GM18502 (cell line): ENCODE measurements around the gene TMTC4.
"Not testable (repeated sequence)": the region's sequence is repeated elsewhere in the genome, so short reads cannot be mapped to it uniquely, and the experiment has no call there.

Experiments
- ATAC-seq: cut with Tn5 transposase; IDR thresholded peaks from one replicate; pipeline ENCODE4 v1.9.1; 2021; ENCODE audit warnings: mild to moderate bottlenecking; ENCODE audit not compliant: unreplicated experiment, poor library complexity

TMTC4 gene

DNA sequence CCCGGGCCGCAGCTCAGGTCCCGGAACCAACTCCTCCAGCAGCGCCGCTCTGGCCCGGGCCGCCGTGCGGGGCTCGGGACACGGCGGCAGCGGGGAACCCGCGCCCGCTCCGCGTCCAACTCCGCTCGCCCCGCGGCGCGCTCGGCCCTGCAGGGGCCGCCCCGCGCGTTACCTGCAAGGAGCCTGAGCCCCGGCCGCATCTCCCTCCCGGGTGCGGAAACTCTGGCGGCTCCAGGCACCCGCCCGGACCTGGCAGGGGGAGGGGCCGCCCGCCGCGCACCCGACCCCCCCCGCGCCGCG is at the start of gene TMTC4:
Gene TMTC4, minus strand, starts transcription at position 224 of the 300 bp plus-strand sequence. CDS start 4,433 bp downstream, outside the sequence.
- peak; percentile 51 for ATAC-seq

GRCh38 chr13:100722517-100722916 is 47.9 kb upstream of the TMTC4 start:
- ATAC-seq = no peak

- peak; percentile 79 for ATAC-seq
Observed at GRCh38 chr13:100721885-100722512, 47.4 kb upstream of the TMTC4 start.

DNA sequence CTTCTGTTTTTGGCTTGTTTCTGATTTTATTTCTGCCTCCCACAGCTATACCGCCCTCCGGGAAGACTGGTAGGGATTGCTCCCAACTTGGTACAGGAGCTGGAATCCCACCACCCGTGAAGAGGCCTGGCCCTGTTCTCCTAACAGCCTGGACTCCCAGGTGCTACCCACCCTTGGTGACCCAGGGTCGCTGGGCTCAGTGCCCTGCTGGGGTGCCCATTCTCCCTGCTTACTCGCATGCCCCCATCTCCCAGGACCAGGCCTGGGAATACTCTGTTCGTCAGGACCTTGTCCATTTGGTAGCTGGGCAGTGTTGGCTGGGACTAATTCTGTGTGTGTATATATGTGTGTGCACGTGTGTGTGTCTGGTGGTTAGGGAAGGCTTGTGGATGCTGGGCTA is 41.0 kb upstream of the TMTC4 start:
- no peak for ATAC-seq

- ATAC-seq = no peak
Observed at GRCh38 chr13:100714478-100714877, 39.9 kb upstream of the TMTC4 start.

DNA sequence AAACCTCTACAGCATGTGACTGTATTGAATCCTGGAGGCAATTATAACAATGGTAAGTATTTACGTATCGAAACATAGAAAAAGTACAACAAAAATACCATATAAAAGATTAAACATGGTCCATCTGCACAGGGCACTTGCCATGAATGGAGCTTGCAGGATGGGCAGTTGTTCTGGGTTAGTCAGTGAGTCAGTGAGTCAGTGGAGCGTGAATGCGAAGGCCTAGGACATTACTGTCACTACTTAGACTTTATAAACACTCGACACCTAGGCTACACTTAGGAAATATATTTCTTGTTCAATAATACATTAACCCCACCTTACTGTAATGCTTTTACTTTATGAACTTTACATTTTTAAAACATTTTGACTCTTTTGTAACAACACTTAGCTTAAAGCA is 35.6 kb upstream of the TMTC4 start:
- ATAC-seq = no peak

GRCh38 chr13:100707818-100708740 is 33.5 kb upstream of the TMTC4 start:
- no peak for ATAC-seq

- ATAC-seq = not testable (repeated sequence)
Observed at GRCh38 chr13:100698331-100698730, 23.7 kb upstream of the TMTC4 start.

DNA sequence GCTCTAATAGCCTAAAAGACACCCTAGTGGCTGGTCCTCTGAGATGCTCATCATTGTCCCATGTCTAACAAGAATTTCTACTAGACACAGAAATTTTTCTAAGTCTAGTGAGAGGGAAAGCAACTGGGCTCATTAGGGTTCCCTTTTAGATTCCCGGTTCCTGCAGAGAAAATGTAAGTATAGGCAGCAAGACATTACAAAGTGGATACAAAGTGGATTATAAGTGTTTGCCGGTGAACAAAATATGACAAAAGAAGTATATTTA is 20.8 kb upstream of the TMTC4 start:
- ATAC-seq = no peak

GRCh38 chr13:100694722-100695508 is 20.3 kb upstream of the TMTC4 start:
- ATAC-seq = no peak

GRCh38 chr13:100689191-100689590 is 14.6 kb upstream of the TMTC4 start:
- ATAC-seq = no peak

GRCh38 chr13:100680131-100680530 is 5.5 kb upstream of the TMTC4 start:
- ATAC-seq = no peak

DNA sequence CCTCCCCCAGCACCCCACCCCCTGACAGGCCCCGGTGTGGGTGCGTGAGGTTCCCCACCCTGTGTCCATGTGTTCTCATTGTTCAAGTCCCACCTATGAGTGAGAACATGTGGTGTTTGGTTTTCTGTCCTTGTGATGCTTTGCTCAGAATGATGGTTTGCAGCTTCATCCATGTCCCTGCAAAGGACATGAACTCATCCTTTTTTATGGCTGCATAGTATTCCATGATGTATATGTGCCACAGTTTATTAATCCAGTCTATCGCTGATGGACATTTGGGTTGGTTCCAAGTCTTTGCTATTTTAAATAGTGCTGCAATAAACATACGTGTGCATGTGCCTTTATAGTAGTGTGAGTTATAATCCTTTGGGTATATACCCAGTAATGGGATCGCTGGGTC is 2.5 kb upstream of the TMTC4 start:
- not testable (repeated sequence) for ATAC-seq

- no peak for ATAC-seq
Observed at GRCh38 chr13:100675661-100676129, 1.1 kb upstream of the TMTC4 start.

DNA sequence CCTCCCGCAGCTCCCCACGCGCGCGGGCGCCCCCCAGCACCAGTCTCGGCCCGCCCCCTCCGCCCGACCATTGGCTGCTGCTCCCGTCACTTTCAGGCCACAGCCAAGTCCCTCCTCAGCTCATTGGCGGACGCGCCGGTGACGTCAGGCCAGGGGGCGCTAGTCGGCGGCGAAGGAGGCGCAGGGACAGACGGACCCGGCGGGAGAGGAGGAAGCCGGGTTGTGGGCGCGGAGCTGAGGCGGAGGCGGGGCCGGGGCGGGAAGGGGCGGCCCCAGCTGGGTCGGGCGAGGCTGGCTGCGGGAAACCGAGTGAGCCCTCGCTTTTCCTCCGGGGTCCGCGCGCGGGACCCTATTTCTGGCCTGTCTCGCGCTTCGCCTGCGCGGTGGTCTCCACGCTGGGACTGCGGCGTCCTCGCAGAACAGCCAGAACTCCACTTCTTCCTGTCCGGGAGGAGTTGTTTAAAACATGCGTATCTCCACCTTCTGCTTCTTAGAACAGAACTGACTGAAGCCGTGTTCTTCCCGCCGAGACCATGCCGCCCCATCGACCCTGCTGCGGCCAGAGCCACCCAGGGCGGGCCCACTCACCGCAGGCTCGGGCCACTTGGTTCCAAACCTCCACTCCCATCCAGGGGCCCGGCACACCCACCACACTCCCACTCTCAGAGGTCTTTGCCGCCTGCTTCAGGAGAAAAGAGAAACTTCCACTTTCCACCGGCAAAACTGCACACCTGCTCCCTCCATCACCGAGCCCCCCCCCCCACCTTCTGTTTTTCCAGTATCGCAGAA is 471 bp upstream of the TMTC4 start:
- peak; percentile 95 for ATAC-seq

DNA sequence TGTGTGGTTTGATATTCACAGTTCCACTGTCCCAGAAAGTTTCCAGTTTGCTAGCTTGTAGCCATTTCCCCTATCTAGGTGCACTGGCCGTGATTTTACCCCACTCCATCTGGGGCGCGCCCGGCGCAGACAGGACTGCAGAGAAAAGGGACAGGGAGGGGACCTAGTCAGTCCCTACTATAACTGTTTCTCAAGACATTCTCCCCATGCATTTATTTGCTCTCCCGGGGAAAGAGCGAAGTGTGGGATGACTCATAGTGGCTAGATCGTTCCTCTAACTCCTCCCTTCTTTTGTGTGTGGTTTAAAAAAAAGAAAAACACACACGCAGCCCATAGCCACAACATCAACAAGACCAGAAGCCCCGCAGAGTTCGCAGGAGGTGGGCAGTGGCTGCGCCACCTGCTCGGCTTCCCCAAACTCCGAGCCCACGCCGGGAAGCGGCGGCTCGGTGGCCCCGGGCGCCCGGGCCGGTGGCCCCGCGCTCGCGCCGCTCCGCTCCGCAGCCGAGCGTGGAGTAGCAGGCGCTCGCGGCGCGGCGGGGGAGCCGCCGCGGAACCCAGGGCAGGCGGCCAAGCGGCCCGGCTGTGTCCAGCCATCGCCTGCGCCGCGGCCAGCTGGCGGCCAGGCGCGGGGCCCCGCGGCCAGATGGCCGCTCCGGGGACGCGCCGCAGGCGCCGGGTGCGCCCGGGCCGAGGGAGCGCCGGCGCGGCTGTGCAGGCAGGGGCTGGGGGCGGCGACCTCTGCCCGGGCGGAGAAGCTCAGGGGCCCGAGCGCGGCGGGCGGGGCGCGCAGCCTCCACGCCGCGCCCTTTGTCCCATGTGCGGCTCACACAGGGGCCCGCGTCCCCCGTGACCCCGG is 653 bp downstream of the TMTC4 start:
- ATAC-seq = peak; percentile 35

DNA sequence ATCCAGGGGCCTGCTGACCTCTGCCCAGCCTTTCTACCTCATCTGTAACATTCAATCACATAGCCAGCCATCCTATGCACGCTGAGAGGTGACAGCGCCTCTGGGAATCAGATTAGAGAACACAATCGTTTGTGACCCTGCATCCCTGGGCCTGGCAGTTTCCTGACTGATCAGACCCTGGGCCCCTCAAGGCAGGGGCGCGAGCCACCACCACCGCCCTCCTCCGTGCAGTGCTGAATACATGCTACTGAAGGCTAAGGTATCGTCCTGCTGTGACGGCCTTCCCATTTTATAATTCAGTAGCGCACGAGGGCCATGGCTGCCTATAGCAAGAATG is 1.3 kb downstream of the TMTC4 start:
- no peak for ATAC-seq

DNA sequence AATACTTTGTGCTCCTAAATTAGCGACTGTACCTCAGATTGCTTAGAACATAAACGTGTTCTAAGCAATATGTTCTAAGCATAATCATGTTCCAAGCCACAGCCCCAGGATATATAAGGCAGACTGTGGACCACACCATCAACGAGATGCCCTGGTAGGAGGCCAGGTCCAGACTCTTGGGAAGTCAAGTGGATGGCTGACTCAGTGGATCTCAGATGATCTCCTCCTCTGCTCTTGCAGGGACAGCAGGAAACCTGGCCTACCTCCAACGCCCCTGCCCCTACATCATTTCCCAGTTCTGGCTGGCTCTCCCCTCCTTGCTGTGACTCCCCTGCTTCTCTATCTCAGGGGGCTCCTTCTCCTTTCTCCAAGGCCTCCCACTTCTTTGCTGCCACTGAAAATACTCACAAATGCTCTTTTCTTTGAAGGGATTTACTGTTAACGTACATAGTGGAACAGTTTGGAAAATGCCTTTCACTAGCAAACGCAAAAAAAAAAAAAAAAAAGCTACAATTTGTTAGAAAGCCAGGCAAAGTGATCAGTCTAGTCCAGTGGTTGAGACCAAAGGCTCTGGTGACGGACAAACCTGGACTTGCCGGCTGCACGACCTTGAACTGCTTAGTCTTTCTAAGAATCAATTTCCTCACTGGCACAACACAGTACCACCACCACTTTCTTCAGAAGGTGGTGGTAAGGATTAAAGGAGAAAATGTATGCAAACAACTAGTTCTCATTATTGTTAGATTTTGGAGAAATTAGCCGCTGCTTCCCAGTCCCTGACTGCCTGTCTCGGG is 3.0 kb downstream of the TMTC4 start:
- no peak for ATAC-seq

DNA sequence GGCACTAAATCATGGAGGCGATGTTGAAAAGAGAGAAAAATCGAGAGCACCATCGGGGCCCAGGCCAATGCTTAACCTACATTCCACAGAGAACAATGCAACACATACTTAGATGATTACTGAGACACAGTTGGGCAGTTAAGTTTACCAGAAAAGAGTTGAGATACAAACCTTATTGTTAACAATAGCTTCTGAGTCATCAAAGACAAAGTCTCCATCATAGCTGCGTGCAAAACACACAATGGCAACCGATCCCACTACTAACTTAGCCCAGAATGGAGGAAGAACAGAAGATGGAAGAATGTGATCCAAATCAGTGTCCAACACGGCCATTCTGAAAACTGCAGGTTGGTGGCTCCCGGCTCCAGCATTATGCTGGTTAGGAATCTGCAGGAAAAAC is 6.2 kb downstream of the TMTC4 start:
- no peak for ATAC-seq
